ENCODE data around the gene TRIM71. TPM values are rescaled to one million over a fixed set of nuclear protein-coding genes. Genes with fewer than 3 reads are reported as not detected.

Gene TRIM71
- polyA plus RNA-seq, 1 donor (not counting 4 experiments of a cell fraction or from before 2014, with no cell fraction given) = not detected

DNA sequence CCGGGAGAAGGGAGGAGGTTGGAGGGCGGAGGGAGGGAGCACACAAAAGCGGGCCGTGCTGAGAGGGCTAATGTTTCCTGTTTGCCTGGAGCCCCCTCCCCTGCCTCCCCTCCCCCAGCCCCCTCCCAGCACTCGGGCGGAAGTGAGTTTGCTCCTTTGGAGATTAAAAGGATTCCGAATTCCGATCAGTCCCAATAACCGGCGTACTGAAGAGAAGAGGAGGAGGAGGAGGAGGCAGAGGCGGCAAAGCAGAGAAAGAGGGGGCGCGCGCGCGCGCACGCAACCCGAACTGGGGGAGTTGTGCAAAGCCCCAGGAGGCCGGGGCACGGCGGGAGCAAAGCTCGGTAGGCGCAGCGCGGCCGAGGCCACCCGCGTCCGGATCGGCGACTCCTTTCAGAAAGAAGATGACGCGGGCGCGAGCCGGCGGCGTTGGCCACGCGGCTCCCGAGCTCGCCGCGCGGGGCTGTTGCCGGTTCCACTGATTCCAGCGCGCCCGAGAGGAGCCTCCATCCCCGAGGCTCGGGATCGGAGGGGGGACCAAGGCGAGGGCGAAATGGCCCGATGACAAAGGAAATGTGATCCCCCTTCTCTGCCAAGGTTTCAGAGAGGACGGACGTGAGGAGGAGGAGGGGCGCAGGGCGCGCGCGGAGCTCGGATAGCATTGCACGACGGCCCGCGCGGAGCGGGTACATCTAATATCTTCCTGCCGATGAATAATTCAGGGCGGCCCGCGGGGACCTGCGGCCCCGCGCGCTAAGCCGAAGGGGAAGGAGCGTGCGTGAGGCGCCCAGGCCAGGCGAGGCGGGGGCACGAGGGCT is 1.1 kb upstream of the TRIM71 start:
- H3K4me2 ChIP-seq (ENCODE audit: control insufficient read depth, extremely low read depth, insufficient read depth, low read depth, low read length) = peak overlapping the region; percentile 56
- peaks cover 2% of the 10 kb centered on the region for H3K4me1 ChIP-seq (ENCODE audit: control insufficient read depth, extremely low read depth, insufficient read depth, low read length)

DNA sequence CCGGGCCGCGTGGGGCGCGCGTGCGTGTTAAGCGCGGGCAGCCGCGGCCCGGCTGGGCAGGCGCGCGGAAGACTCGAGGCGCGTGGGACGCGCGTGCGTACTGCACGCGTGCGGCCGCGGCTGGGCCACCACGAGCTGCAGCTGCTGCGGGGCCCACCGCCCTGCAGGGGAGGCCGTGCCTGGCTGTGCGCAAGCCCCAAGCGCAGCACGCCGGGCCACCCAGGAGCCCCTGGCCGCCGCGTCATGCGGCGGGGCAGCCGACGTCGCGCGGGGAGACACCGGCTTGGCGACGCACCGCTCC is 590 bp upstream of the TRIM71 start:
- Histone ChIP-seq H3K4me3 (ENCODE audit: control insufficient read depth in 2 of 3, extremely low read depth in 1 of 3, insufficient read depth in 2 of 3, low read depth in 1 of 3, low read length in 3 of 3) (no peak overlapping the region), H3K9ac (ENCODE audit: control insufficient read depth, extremely low read depth, insufficient read depth, low read length) (no peak overlapping the region), H3K4me1 (ENCODE audit: control insufficient read depth, extremely low read depth, insufficient read depth, low read length) (peaks cover 2% of the 10 kb centered on the region), H3K27me3 (ENCODE audit: control insufficient read depth, extremely low read depth, insufficient read depth, low read length) (peaks cover 73% of the 10 kb centered on the region), H3K79me2 (ENCODE audit: control insufficient read depth, insufficient read depth, low read length) (no peaks in the 10 kb centered on the region), H3K36me3 (ENCODE audit: control insufficient read depth in 2 of 2, extremely low read depth in 1 of 2, insufficient read depth in 2 of 2, low read length in 2 of 2) (no peaks in the 10 kb centered on the region), H2AFZ (ENCODE audit: control insufficient read depth, low read length) (no peak overlapping the region), H3K9me1 (ENCODE audit: control insufficient read depth, extremely low read depth, insufficient read depth, low read length) (no peaks in the 10 kb centered on the region), H3K9me3 (ENCODE audit: control insufficient read depth, low read depth, low read length) (peaks cover 5% of the 10 kb centered on the region), H3K4me2 (ENCODE audit: control insufficient read depth, extremely low read depth, insufficient read depth, low read depth, low read length) (peak overlapping the region; percentile 56), H4K20me1 (ENCODE audit: control insufficient read depth, extremely low read depth, insufficient read depth, low read length) (no peaks in the 10 kb centered on the region), H3K27ac (ENCODE audit: control insufficient read depth, insufficient read depth, low read length) (no peak overlapping the region)
- DNase-seq (ENCODE audit: low read depth, low spot score) (no peak), FAIRE-seq (no peak)
- TF ChIP-seq, protein P1, sequence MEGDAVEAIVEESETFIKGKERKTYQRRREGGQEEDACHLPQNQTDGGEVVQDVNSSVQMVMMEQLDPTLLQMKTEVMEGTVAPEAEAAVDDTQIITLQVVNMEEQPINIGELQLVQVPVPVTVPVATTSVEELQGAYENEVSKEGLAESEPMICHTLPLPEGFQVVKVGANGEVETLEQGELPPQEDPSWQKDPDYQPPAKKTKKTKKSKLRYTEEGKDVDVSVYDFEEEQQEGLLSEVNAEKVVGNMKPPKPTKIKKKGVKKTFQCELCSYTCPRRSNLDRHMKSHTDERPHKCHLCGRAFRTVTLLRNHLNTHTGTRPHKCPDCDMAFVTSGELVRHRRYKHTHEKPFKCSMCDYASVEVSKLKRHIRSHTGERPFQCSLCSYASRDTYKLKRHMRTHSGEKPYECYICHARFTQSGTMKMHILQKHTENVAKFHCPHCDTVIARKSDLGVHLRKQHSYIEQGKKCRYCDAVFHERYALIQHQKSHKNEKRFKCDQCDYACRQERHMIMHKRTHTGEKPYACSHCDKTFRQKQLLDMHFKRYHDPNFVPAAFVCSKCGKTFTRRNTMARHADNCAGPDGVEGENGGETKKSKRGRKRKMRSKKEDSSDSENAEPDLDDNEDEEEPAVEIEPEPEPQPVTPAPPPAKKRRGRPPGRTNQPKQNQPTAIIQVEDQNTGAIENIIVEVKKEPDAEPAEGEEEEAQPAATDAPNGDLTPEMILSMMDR (optimal IDR thresholded peaks at IDR 0.05 in 1 of 3, IDR thresholded peaks at IDR 0.05 in 1 of 3, conservative IDR thresholded peaks at IDR 0.05 in 1 of 3; ENCODE audit: extremely low read depth in 1 of 3, insufficient read depth in 2 of 3, low read length in 3 of 3) = no peak
- TF ChIP-seq EZH2 (IDR thresholded peaks at IDR 0.05; ENCODE audit: low read length) = no peak
- dilution Hi-C loops (cut with MboI; ENCODE audit: extremely low pct_ligation_motif_present, low sequenced_read_pairs) = no loop called here

More for the DNA sequence above, 1.1 kb upstream of the TRIM71 start:
- peaks cover 5% of the 10 kb centered on the region for H3K9me3 ChIP-seq (ENCODE audit: control insufficient read depth, low read depth, low read length)
- peak overlapping the region in 2 of 3 experiments; percentile 12 to 35 for H3K4me3 ChIP-seq (ENCODE audit: control insufficient read depth in 2 of 3, extremely low read depth in 1 of 3, insufficient read depth in 2 of 3, low read depth in 1 of 3, low read length in 3 of 3)
- H3K9me1 ChIP-seq (ENCODE audit: control insufficient read depth, extremely low read depth, insufficient read depth, low read length) = no peaks in the 10 kb centered on the region
- FAIRE-seq = no peak
- H3K79me2 ChIP-seq (ENCODE audit: control insufficient read depth, insufficient read depth, low read length) = no peaks in the 10 kb centered on the region
- no peaks in the 10 kb centered on the region for H3K36me3 ChIP-seq (ENCODE audit: control insufficient read depth in 2 of 2, extremely low read depth in 1 of 2, insufficient read depth in 2 of 2, low read length in 2 of 2)
- dilution Hi-C loops (cut with MboI; ENCODE audit: extremely low pct_ligation_motif_present, low sequenced_read_pairs) = no loop called here
- TF ChIP-seq, protein P1 (optimal IDR thresholded peaks at IDR 0.05 in 1 of 3, IDR thresholded peaks at IDR 0.05 in 1 of 3, conservative IDR thresholded peaks at IDR 0.05 in 1 of 3; ENCODE audit: extremely low read depth in 1 of 3, insufficient read depth in 2 of 3, low read length in 3 of 3) = no peak
- TF ChIP-seq EZH2 (IDR thresholded peaks at IDR 0.05; ENCODE audit: low read length) = no peak
- no peak for DNase-seq (ENCODE audit: low read depth, low spot score)
- H3K9ac ChIP-seq (ENCODE audit: control insufficient read depth, extremely low read depth, insufficient read depth, low read length) = no peak overlapping the region
- peaks cover 67% of the 10 kb centered on the region for H3K27me3 ChIP-seq (ENCODE audit: control insufficient read depth, extremely low read depth, insufficient read depth, low read length)
- no peak overlapping the region for H3K27ac ChIP-seq (ENCODE audit: control insufficient read depth, insufficient read depth, low read length)
- no peak overlapping the region for H2AFZ ChIP-seq (ENCODE audit: control insufficient read depth, low read length)
- H4K20me1 ChIP-seq (ENCODE audit: control insufficient read depth, extremely low read depth, insufficient read depth, low read length) = no peaks in the 10 kb centered on the region

Measured in keratinocyte (primary cell).